Natural killer cell treated with Interleukin-12 subunit alpha and Interleukin-12 subunit beta and Interleukin-15 and Interleukin-18, amount 100 ng/mL, for 72 hours (primary cell): Measurements from ENCODE around the gene TGIF2. TPM values are rescaled to one million over a fixed set of nuclear protein-coding genes. Genes with fewer than 3 reads are reported as not detected.
"Not testable (repeated sequence)": the region's sequence is repeated elsewhere in the genome, so short reads cannot be mapped to it uniquely, and the experiment has no call there.

Source experiments
- ATAC-seq, 2 donors: fragments of 150-1000 bp; cut with Tn5 transposase in 1 of 2; sonication (Bioruptor Pico), chemical (Tn5 transposase) in 1 of 2; 2 replicates each; pipeline ENCODE4 v1.10.0; 2021
- DNase-seq: peaks from one replicate; pipeline ENCODE4 v3.0.0; 2022; ENCODE audit warnings: low spot score
- H3K27ac Mint-ChIP-seq, 2 donors: 1 replicate in 1 of 2; 2 replicates in 1 of 2; pipeline ENCODE4 v1.8.0; 2022; ENCODE audit warnings: mixed read lengths in 2 of 2, mild to moderate bottlenecking in 1 of 2, moderate library complexity in 1 of 2
- H3K27me3 Mint-ChIP-seq, 2 donors: 1 replicate in 1 of 2; 2 replicates in 1 of 2; pipeline ENCODE4 v1.8.0; 2022; ENCODE audit warnings: mixed read lengths in 2 of 2
- H3K36me3 Mint-ChIP-seq: one replicate; pipeline ENCODE4 v1.8.0; 2022; ENCODE audit warnings: mixed read lengths
- H3K4me1 Mint-ChIP-seq, 2 donors: 1 replicate in 1 of 2; 2 replicates in 1 of 2; pipeline ENCODE4 v1.8.0; 2022; ENCODE audit warnings: low read depth in 2 of 2, mixed read lengths in 2 of 2, mild to moderate bottlenecking in 1 of 2
- H3K4me3 Mint-ChIP-seq: one replicate; pipeline ENCODE4 v1.8.0; 2022; ENCODE audit warnings: mixed read lengths
- H3K9me3 Mint-ChIP-seq: 2 replicates; pipeline ENCODE4 v1.8.0; 2022; ENCODE audit warnings: mixed read lengths
- total RNA-seq, 2 donors: library from RNA; stranded (reverse); gene quantifications; one replicate each; pipeline ENCODE4 v1.2.3, GENCODE V29; 2022

The TGIF2 gene
- total RNA-seq, 2 donors from 2014 or later, result 23.2 to 38.5 TPM

GRCh38 chr20:36555248-36555647 is 18.1 kb upstream of the TGIF2 start:
- no peaks in the 10 kb centered on the region for H3K9me3 Mint-ChIP-seq
- DNase-seq, result peak; percentile 10
- H3K36me3 Mint-ChIP-seq, result no peaks in the 10 kb centered on the region
- no peak for ATAC-seq
- H3K4me3 Mint-ChIP-seq, result no peak overlapping the region
- no peak overlapping the region for H3K27ac Mint-ChIP-seq
- H3K4me1 Mint-ChIP-seq, result peaks cover 7 to 9% of the 10 kb centered on the region in 2 donors
- no peaks in the 10 kb centered on the region for H3K27me3 Mint-ChIP-seq

DNA sequence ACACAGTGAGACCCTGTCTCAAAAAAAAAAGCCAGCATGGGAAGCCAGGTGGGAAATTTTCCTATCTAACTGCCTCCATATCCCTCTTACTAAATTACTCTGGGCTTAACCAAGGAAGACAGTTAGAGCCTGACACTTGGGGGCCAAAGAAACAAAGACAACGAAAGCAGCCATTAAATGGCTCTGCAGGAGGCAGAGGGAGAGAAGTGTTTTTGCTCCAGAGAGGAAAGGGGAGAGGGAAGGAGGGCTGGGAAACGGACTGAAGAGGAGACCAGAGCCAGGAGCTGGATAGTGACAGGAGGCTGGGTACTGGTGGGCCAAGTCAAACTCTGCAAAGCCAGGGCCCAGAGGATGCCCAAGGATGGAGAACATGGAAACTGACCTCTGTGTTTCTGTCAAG is 10.7 kb upstream of the TGIF2 start:
- Mint-ChIP-seq H3K9me3 (peaks cover 8% of the 10 kb centered on the region), H3K4me3 (no peak overlapping the region), H3K27ac (peak overlapping the region in 1 of 2 donors; percentile 0), H3K27me3 (no peaks in the 10 kb centered on the region), H3K36me3 (peaks cover 9% of the 10 kb centered on the region), H3K4me1 (peaks cover 22 to 23% of the 10 kb centered on the region in 2 donors)
- DNase-seq, result no peak
- ATAC-seq, result no peak

DNA sequence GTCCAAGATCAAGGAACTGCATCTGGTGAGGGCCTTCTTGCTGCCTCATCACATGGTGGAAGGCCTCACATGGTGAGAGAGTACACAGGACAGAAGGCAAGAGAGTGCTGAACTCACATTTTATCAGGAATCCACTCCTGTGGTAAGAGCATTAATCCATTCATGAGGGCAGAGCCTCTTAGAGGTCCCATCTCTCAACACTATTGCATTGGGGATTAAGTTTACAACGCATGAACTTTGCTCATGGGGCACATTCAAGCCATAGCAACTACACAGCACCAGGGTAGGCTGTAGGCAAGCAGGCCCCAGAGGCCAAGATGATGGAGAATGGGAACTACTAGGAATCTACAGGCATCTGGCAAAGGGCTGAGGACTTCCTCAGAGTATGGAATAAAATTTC is 10.0 kb upstream of the TGIF2 start:
- peak overlapping the region; percentile 0 to 69 for H3K27ac Mint-ChIP-seq
- peaks cover 8% of the 10 kb centered on the region for H3K9me3 Mint-ChIP-seq
- H3K27me3 Mint-ChIP-seq, result no peaks in the 10 kb centered on the region
- peaks cover 9% of the 10 kb centered on the region for H3K36me3 Mint-ChIP-seq
- H3K4me3 Mint-ChIP-seq, result no peak overlapping the region
- DNase-seq (no peak), ATAC-seq (no peak)
- H3K4me1 Mint-ChIP-seq, result peaks cover 22 to 23% of the 10 kb centered on the region in 2 donors

GRCh38 chr20:36564078-36564725 is 9.2 kb upstream of the TGIF2 start:
- H3K9me3 Mint-ChIP-seq, H3K27me3 Mint-ChIP-seq, H3K36me3 Mint-ChIP-seq: not testable (repeated sequence)
- DNase-seq (peak; percentile 60), ATAC-seq (peak; percentile 68 to 80)
- peaks cover 22 to 23% of the 10 kb centered on the region in 2 donors for H3K4me1 Mint-ChIP-seq
- peak overlapping the region; percentile 21 for H3K4me3 Mint-ChIP-seq
- peak overlapping the region; percentile 0 to 69 for H3K27ac Mint-ChIP-seq

GRCh38 chr20:36564726-36565121 is 8.7 kb upstream of the TGIF2 start:
- not testable (repeated sequence) for H3K4me3 Mint-ChIP-seq, H3K36me3 Mint-ChIP-seq, H3K27me3 Mint-ChIP-seq, H3K9me3 Mint-ChIP-seq
- ATAC-seq (peak in 1 of 2 donors; percentile 69), DNase-seq (peak; percentile 55)
- Mint-ChIP-seq H3K4me1 (peaks cover 22 to 23% of the 10 kb centered on the region in 2 donors), H3K27ac (peak overlapping the region; percentile 2 to 69)

GRCh38 chr20:36565520-36565919 is 7.9 kb upstream of the TGIF2 start:
- peaks cover 9% of the 10 kb centered on the region for H3K36me3 Mint-ChIP-seq
- H3K9me3 Mint-ChIP-seq, result peaks cover 8% of the 10 kb centered on the region
- H3K27me3 Mint-ChIP-seq, result no peaks in the 10 kb centered on the region
- no peak overlapping the region for H3K4me3 Mint-ChIP-seq
- DNase-seq (no peak), ATAC-seq (no peak)
- peak overlapping the region; percentile 2 to 69 for H3K27ac Mint-ChIP-seq
- peaks cover 22 to 23% of the 10 kb centered on the region in 2 donors for H3K4me1 Mint-ChIP-seq

GRCh38 chr20:36569847-36570429 is 3.5 kb upstream of the TGIF2 start:
- peaks cover 13 to 19% of the 10 kb centered on the region in 2 donors for H3K4me1 Mint-ChIP-seq
- ATAC-seq (no peak), DNase-seq (no peak)
- H3K27me3 Mint-ChIP-seq, result no peaks in the 10 kb centered on the region
- H3K9me3 Mint-ChIP-seq, result peaks cover under 1% of the 10 kb centered on the region
- peaks cover 5% of the 10 kb centered on the region for H3K36me3 Mint-ChIP-seq
- no peak overlapping the region for H3K27ac Mint-ChIP-seq
- no peak overlapping the region for H3K4me3 Mint-ChIP-seq

GRCh38 chr20:36571564-36572504 is 1.6 kb upstream of the TGIF2 start:
- no peak for DNase-seq
- H3K4me3 Mint-ChIP-seq, result peak overlapping the region; percentile 72
- H3K27me3 Mint-ChIP-seq, result no peaks in the 10 kb centered on the region
- no peak for ATAC-seq
- H3K4me1 Mint-ChIP-seq, result peaks cover 24% of the 10 kb centered on the region in 2 donors
- H3K9me3 Mint-ChIP-seq, result no peaks in the 10 kb centered on the region
- peak overlapping the region; percentile 82 to 92 for H3K27ac Mint-ChIP-seq
- no peaks in the 10 kb centered on the region for H3K36me3 Mint-ChIP-seq

- no peak for DNase-seq
- peak overlapping the region; percentile 82 to 92 for H3K27ac Mint-ChIP-seq
- H3K36me3 Mint-ChIP-seq, result no peaks in the 10 kb centered on the region
- no peaks in the 10 kb centered on the region for H3K9me3 Mint-ChIP-seq
- peak overlapping the region; percentile 72 for H3K4me3 Mint-ChIP-seq
- H3K4me1 Mint-ChIP-seq, result peaks cover 24% of the 10 kb centered on the region in 2 donors
- peak; percentile 52 to 69 for ATAC-seq
- no peaks in the 10 kb centered on the region for H3K27me3 Mint-ChIP-seq
Observed at GRCh38 chr20:36572701-36573102, 695 bp upstream of the TGIF2 start.

DNA sequence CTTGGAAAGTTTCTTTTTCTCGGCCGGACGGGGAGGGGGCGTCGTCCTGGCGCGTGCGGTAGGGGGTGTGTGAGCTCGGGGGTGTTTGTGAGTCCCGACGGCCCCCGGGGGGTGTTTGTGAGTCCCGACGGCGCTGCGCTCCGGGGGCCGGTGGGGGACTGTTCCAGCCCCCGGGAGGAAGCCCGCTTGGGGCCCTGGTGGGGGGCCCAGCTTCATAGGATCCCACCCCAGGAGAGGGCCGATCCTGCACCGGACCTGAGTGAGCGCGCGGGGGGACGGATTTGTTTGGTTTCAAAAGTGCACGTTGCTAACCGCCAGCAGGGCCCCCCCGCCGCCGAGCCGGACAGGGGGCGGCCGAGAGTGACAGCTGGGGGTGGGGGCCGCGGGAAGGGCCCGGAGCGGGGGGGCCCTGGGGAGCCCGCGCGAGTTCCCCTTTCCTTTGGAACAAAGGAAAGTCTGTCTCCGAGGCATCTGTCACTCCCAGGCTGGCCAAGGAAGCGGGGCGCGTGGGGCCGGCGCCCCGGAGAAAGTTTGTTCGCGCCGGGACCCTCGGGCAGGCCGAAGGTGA is 485 bp downstream of the TGIF2 start:
- Mint-ChIP-seq H3K4me1 (peaks cover 24% of the 10 kb centered on the region in 2 donors), H3K36me3 (no peaks in the 10 kb centered on the region), H3K4me3 (peak overlapping the region; percentile 90), H3K27me3 (no peaks in the 10 kb centered on the region), H3K27ac (no peak overlapping the region), H3K9me3 (no peaks in the 10 kb centered on the region)
- ATAC-seq (peak; percentile 4 to 17), DNase-seq (peak; percentile 70)

DNA sequence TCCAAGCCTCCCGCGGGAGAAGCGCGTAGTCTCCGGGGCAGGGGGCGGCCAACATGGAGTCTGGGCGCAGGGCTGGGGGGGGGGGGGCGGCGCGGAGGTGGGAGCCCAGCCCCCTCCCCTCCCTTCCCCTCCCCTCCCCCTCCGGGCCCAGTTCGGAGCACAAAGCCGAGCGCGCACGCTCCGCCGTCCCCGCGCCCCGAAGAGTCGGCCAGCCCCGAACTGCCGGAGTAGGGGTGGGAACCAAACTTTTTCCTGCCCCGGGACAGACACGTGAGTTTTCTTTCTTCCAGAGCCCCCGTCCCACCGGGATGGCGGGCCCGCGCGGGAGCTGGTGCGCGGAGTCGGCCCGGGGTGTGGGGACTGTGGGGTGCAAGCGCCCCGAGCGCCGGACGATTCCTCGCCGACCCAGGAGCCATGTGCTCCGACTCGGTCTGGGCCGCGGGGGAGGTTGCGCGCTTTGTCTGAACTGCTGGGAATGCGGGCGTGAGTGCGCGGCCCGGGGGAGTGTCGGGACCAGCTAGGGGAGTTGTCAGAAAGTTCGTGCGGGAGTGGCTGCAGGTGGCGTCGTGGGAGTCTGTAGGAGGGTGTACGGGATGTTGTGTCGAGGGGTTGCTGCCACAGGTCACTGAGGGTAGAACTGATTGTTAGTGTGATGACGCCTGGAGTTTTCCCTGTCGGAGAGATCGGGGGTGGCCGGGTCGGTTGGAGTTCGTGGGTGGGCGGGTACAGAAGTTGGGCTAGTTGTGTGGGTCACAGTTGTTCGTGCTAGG is 1.2 kb downstream of the TGIF2 start:
- Mint-ChIP-seq H3K27me3 (no peaks in the 10 kb centered on the region), H3K9me3 (no peaks in the 10 kb centered on the region), H3K27ac (peak overlapping the region; percentile 68 to 86), H3K36me3 (no peaks in the 10 kb centered on the region), H3K4me1 (peaks cover 24% of the 10 kb centered on the region in 2 donors), H3K4me3 (peak overlapping the region; percentile 90)
- ATAC-seq (peak in 1 of 2 donors; percentile 2), DNase-seq (no peak)

DNA sequence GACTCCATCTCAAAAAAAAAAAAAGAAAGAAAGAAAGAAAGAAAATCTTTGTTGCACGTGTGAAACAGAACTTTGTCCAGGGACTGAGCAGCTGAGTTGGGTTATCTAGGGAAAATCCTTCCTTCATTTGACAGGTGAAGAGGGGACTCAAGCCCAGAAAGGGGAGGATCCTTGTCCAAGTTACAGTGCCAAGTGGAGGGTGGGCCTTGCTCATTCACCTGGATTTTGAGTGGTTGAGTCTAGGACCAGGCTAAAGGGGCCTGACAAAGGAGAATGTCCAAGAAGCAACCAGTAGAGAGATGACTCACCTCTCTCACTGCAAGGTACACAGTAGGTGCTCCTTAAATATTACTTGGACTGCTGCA is 2.7 kb downstream of the TGIF2 start:
- Mint-ChIP-seq H3K36me3 (peaks cover 6% of the 10 kb centered on the region), H3K4me1 (peaks cover 24 to 27% of the 10 kb centered on the region in 2 donors), H3K4me3 (no peak overlapping the region), H3K27me3 (no peaks in the 10 kb centered on the region), H3K9me3 (no peaks in the 10 kb centered on the region), H3K27ac (peak overlapping the region in 1 of 2 donors; percentile 86)
- ATAC-seq (no peak), DNase-seq (no peak)
